HK-2 (cell line): ENCODE results near the gene PRR36.

Experiments used
- DNase-seq: peaks from one replicate; pipeline ENCODE4 v3.0.0-alpha.2; 2018; ENCODE audit not compliant: unreplicated experiment

Gene PRR36

DNA sequence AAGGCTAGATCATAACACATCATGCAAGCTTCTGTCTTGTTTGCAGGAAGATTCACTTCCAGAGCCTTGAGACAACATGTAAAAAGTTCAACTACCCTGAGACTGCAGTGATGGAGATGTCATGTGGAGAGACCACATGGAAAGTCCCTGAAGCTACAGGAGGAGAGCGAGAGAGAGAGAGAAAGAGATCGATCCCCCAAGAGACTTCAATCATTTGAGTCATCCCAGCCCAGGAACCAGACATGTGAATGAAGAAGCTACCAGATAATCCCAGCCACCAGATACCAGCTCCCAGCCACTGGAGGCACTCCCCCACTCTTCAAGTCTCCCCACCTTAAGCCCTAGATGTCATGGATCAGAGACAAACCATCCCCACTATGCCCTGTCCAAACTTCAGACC is 54.9 kb downstream of the PRR36 start:
- DNase-seq, result no peak

GRCh38 chr19:7818806-7819205 is 55.4 kb downstream of the PRR36 start:
- DNase-seq, result no peak
